SKM-1 treated with dmso at 0.1 percent for 144 hours (cell line): ENCODE measurements around the gene FYB2.

Experiments
- DNase-seq: peaks from one replicate; lab custom pipeline; 2025; ENCODE audit not compliant: unreplicated experiment; lab: John Stamatoyannopoulos, UW

FYB2 gene

DNA sequence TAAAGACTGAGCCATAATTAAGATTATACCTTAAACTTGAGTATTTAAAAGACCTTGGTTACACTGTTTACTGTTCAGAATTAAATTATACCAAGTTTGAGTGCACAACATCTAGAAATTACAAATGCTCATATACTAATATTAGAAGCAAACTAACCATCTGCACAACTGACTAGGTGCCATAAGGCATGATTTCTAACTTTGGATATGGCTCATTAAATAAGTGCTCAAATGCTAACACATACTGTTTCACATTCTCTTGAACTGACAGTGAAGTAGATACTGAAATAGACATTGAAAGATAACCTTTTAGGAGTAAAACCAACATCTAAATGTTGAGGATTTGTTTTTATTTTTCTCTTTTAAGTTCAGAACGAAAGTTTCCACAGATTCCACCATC is 100.0 kb downstream of the FYB2 start:
- no peak for DNase-seq

DNA sequence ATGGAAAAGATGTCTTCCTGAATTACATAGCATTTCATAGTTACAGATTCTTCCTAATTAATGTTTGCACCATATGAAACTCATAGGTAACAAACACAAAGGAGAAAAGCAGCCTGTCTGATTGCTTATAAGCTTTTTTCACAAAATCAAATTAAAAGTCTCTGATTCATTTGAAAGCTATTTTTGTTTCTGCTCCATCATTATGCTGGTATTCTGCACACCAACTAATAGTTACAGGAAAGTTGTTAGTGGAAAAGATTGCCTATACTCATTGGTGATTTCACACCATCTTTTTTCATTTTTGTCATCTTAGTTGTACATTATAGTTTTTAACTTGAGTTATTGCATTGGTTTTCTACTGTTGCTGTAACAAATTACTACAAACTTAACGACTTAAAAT is 104.0 kb downstream of the FYB2 start:
- DNase-seq: no peak

DNA sequence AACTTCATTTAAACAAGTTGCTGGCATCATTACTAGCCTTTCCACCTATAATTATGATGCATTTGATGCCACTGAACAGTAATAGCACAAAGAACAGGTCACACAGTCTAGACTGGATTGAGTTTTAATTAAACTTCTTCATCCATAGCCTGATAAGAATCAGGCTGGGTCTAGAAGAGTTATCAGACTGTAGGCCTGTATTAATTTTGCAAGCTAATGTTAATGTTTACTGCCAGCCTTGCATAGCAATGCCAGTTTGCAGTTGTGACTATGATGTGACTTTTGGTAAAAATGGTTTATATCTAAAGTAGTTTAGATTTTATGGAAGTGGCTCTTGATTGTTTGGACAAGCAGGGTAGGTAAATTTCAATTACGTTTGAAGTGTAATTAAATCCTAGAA is 106.1 kb downstream of the FYB2 start:
- no peak for DNase-seq

DNA sequence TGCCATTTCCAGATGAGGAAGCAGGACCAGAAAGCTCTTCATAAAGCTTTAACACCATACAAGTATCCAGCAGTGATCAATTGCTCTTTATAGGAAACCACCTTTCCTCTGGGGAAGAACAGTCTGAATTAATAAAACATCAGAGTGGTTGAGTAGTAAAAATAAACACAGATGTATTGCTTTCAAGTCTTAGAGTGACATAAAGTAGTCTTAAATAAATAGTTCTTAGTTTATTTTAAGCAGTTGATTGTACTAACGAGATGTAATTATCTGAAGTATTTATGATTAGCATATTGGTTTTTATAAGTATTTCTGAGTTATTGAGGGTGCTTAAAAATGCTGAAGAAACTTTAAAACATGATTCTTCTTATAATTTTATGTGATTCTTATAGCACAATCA is 107.1 kb downstream of the FYB2 start:
- DNase-seq: no peak

DNA sequence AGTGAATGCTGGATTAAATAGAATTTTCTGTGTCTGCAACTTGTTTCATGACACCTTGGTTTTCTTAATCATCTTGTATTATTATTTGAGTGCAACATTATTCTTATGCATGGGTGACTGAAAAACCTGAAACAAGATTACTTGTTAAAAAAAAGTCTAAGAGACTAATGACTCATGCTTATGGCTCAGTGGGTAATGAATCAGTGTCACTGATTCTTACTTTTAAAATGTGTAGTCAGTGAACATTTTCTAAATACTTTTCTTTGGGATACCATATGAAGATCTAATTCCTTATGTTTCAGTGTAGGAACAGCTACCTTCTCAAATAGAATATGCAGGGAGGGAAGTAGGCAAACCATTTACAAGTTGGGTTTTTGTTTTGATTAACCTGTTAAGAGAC is 108.6 kb downstream of the FYB2 start:
- no peak for DNase-seq

DNA sequence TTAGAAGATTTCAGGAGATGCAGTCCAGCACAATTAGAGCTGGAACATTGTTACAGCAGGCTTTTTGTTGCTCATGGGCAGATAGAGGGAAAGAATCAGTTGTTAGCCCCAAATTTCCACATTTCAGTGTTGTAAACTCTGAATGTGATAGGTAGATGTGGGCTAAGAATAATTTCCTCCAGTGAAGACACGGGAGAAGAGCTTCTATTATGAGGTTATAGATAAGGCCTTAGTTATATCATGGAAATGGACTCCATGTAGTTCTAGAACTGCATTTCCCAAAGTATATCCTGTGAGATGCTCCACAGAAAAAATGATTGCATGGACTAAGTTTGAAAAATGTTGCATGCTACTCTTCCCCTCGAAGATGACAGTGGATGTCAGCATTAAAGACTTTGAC is 109.2 kb downstream of the FYB2 start:
- DNase-seq: no peak

DNA sequence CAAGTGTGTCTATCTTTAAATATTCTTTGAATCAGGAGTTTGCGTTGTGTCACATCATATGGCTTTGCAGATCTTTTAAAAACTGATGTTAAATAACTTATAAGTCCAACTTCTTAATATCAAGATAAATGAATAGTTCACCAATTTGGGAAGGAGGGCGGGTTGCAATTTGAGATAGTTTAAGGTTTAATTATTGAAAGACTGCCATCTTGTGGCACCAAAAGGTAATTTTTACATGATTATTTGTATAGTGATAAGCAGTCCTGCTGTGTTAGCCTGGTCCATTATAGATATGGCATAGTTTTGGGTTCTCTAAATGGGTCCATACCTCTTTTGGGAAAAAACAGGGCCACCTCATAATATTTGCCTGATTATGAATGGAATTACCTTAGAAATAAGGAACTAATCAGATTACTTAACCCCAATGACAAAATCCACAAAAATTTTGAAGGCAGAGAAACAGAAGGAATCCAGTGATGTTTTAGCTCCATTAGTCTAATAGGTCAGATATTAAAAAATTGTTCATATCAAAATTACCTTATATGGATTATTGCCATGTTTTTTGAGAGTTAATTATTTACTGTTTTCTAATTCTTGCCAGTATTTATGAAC is 109.8 kb downstream of the FYB2 start:
- peak; percentile 47 for DNase-seq

DNA sequence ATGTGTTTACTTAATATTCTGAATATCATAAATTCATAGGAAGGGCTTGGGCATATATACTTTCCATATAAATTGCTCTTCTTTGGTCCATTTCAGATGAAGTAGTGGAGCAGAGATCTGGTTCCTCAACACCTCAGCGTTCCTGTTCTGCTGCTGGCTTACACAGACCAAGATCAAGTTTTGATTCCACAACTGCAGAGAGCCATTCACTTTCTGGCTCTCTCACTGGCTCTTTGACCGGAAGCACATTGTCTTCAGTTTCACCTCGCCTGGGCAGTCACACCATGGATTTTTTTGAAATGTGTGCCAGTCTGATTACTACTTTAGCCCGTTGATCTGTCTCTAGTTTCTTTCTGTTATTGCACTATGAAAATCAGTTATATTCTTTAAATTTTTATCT is 111.8 kb downstream of the FYB2 start:
- no peak for DNase-seq

DNA sequence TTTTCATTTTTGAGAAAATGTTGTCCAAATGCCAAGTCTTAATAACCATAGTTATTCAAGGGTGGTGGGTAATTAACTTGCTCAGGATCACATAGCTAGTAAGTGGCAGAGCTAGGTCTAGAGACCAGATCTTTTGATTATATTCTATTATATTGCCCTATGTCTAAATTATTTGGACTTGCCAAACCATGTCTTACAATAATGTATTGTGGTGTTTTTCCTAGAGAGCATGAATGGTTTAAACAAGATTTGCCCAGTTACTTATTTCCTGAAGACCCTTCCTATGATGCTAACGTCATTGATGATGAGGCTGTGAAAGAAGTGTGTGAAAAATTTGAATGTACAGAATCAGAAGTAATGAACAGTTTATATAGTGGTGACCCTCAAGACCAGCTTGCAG is 115.5 kb downstream of the FYB2 start:
- DNase-seq: no peak

DNA sequence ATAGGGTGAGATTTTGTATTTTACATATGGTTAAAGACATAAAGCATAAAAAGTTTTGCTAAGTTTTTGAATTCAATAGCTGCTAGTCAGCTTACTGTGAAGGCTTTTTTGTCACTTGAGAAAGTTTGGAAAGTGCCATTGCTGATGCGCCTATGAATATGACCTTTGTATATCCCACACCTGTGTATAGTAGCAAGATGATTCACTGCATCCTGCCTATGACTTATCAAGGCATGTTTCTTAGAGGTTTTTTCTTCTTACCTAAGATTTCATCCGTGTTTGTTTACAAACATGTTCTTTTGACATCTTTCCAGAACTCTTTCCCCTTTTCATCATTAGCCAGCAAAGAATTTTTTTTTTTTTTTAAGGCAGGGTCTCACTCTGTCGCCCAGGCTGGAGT is 122.5 kb downstream of the FYB2 start:
- DNase-seq: no peak

DNA sequence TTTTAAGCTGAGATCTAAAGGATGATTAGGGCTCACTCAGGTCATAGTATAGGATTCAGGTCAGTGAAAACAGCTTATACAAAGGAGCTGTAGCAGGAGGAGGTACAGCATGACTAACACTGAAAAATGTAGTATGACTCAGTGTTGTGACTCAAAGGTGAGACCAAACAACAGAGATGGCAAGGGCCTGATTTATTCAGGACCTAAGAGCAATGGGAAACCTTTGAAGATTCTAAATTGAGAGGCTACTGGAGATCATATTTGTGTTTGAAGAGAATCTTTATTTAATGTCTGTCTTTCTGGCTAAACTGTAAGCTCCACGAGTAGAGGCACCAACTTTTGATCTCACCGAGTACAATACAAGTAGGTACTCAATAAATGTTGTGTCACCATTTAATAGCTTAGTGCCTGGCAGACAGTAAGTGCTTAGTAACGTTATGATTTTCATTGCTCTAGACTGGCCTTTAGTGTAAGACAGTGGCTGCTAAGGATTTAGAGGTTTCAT is 130.6 kb downstream of the FYB2 start:
- DNase-seq: no peak

DNA sequence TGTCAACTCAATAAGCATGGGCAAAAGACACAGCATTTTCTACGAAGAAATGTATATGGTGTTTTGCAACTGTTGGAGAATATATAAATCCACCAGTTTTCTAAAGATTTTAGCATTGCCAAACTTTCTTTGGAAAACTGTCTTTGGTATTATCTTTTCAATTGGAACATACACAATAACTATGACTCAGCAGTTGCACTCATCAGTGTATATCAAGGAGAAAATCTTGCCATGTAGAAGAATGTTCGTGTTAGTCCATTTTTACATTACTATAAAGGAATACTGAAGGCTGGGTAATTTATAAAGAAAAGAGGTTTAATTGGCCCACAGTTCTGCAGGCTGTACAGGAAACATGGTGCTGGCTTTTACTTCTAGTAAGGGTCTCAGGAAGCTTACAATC is 133.0 kb downstream of the FYB2 start:
- DNase-seq: no peak

DNA sequence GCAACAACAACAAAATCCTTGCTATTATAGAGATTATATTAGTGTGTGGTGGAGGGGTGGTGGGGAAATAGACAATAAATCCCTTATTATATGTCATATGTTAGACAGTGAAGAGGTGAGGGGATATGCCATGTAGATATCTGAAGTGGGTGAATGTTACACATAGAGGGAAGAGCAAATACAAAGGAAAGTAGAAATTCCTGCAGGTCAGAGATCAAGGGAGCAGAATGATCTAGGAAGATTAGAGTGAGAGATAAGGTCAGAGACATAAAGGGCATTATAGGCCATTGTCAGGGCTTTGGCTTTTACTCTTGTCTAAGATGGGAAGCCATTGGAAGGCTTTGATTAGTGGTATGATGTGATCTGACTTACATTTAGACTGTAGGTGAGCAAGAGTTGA is 135.6 kb downstream of the FYB2 start:
- DNase-seq: no peak

DNA sequence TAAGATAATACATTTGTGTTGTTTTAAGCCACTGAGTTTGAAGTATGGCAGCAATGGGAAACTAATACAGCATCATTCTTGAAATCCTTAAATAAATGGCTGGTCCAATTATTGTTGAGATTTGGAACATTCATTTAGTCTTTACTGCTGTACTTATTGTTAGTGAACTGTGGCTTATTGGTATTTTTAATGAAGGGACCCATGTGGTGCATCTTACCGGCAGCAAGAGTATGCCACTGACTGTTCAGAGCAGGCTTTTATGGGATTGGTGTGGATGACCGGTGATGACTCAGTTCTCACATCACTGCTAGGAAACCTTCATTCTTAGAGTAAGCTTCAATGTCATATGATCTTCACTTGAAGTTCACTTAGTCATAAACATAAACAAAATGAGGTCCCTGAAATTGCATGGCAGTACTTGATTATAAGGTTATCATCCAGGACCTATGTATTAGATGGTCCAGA is 142.6 kb downstream of the FYB2 start:
- no peak for DNase-seq

DNA sequence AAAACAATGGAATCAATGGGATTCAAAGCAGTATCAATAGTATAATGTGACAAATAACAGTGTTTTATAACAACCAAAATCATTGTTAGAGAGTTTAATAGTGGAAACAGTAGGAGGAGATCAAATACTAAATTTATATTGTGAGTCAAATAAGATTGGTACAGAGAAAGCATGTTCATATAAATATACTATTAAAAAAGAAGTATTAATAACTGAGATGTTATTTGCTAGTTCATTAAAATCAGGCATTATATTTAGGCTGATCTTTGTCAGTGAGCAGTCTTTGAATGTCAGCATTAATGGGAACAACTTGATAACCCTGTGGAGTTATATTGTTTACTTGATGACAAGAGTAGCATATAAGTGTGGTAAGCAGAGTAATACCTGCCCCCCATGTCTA is 143.4 kb downstream of the FYB2 start:
- DNase-seq: no peak

DNA sequence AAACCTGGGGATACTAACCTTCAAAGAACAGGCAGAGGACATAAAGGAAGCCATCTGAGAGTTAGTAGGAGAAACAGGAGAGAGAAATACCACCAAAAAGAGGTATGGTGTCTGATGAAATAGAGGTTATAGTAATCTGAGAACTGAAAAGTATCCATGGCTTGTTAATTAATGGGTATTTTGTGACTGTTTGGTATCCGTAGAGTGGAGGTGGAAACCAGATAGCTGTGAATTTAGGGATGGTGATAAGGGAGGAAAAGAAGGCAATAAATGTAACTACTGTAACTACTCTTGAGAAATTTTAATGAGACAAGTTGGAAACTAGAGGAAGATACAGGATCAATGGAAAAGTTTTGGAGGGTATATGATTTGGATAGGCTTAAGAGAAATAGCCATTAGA is 146.6 kb downstream of the FYB2 start:
- no peak for DNase-seq

DNA sequence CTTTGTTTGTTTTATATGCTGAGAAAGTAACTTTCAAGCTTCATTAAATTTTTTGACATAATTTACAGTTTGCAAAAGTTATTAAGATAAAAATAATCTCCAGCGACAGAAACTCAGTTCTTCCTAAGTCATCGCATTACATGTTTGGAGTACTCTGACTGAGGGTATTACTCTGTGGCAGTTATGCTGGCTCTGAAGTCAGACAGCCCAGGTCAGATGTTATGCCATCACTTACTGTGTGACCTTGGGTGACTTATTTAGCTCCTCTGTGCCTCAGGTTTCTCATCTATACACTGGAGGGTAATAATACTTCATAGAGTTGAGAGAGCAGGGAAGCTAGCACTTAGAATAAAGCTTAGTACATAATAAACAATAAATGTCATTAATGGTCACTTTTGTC is 147.7 kb downstream of the FYB2 start:
- no peak for DNase-seq

DNA sequence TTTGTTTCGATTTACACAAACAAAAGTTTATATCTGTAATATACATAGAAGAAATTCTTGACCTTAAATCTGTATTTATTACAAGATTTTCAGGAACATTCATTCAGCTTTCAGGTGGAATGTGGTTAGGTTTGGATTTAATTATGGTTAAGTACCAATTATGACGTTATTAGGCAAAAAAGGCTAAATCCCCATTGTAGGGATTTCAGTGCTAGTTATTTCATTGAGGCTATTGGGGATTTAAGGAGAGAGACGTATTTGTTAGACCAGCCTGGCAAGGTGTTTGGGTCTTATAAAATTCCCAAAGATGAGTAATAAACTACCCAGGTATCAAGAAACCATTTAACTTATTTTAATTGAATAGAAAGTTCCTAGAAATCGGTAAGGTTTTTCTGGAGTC is 148.1 kb downstream of the FYB2 start:
- no peak for DNase-seq

DNA sequence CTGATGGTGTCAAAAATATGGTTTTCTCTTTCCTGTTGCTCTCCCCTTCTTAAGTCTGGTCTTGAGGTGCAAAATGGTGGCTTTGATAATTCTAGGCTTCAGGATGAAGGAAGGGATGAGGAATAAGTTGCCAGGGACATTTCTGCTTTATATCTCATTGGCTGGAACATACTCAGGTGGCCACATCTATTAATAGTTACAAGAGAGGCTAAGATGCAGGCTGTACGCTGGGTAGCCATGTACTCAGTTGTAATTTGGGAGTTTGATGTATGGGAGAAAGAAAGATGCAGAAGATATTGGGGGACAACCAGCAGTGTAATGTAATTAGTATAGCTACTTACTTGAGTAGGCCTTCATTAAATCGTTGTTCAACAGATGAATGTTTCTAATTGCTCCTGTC is 148.9 kb downstream of the FYB2 start:
- no peak for DNase-seq
